HEK293T (cell line): Measurements from ENCODE around the gene IL1RAP.
"Not testable (repeated sequence)": the region's sequence is repeated elsewhere in the genome, so short reads cannot be mapped to it uniquely, and the experiment has no call there.

Source experiments
- CTCF ChIA-PET: fragments of 350-600 bp; formaldehyde crosslinking; extraction: SDS; loops from one replicate; lab custom pipeline; 2021; ENCODE audit warnings: antibody characterized with exemption, inconsistent platforms; lab: Yijun Ruan, JAX
- POLR2A ChIA-PET: fragments of 350-600 bp; formaldehyde crosslinking; extraction: SDS; loops from one replicate; lab custom pipeline; 2020; ENCODE audit warnings: antibody characterized with exemption, inconsistent platforms; lab: Yijun Ruan, JAX
- DNase-seq: peaks from one replicate; pipeline ENCODE4 v3.0.0; 2012; ENCODE audit warnings: mixed read lengths; ENCODE audit errors: extremely low spot score
- ARNT ChIP-seq: fragments of 450-650 bp; IDR thresholded peaks from 2 replicates; pipeline ENCODE4 v1.6.1; 2017; ENCODE audit warnings: mild to moderate bottlenecking
- BHLHE40 ChIP-seq: fragments of 450-650 bp; IDR thresholded peaks from 2 replicates; pipeline ENCODE4 v1.6.1; 2016; ENCODE audit warnings: mild to moderate bottlenecking, moderate library complexity, borderline replicate concordance
- CTBP1 ChIP-seq: fragments of 450-650 bp; IDR thresholded peaks from 2 replicates; pipeline ENCODE4 v1.6.1; 2016; ENCODE audit warnings: borderline replicate concordance
- ELF4 ChIP-seq: fragments of 450-650 bp; IDR thresholded peaks from 2 replicates; pipeline ENCODE4 v1.6.1; 2017; ENCODE audit warnings: antibody characterized with exemption
- FOXA1 ChIP-seq: fragments of 450-650 bp; IDR thresholded peaks from 2 replicates; pipeline ENCODE4 v1.6.1; 2016; ENCODE audit warnings: mild to moderate bottlenecking
- FOXK2 ChIP-seq: fragments of 450-650 bp; IDR thresholded peaks from 2 replicates; pipeline ENCODE4 v1.6.1; 2016; ENCODE audit warnings: mild to moderate bottlenecking
- FOXM1 ChIP-seq: fragments of 450-650 bp; IDR thresholded peaks from 2 replicates; pipeline ENCODE4 v1.6.1; 2017; ENCODE audit warnings: mild to moderate bottlenecking, borderline replicate concordance
- HDGF ChIP-seq: fragments of 450-650 bp; IDR thresholded peaks from 2 replicates; pipeline ENCODE4 v1.6.1; 2017; ENCODE audit warnings: antibody characterized with exemption, borderline replicate concordance
- L3MBTL2 ChIP-seq: fragments of 450-650 bp; conservative IDR thresholded peaks from 2 replicates; pipeline ENCODE4 v1.6.1; 2016; ENCODE audit warnings: mild to moderate bottlenecking
- LEF1 ChIP-seq: fragments of 450-650 bp; IDR thresholded peaks from 2 replicates; pipeline ENCODE4 v1.6.1; 2017; ENCODE audit warnings: mild to moderate bottlenecking, borderline replicate concordance
- NFRKB ChIP-seq: fragments of 450-650 bp; IDR thresholded peaks from 2 replicates; pipeline ENCODE4 v1.6.1; 2016; ENCODE audit warnings: mild to moderate bottlenecking, moderate library complexity
- PKNOX1 ChIP-seq: fragments of 450-650 bp; IDR thresholded peaks from 2 replicates; pipeline ENCODE4 v1.6.1; 2016
- SP1 ChIP-seq: fragments of 450-650 bp; IDR thresholded peaks from 2 replicates; pipeline ENCODE4 v1.6.1; 2017
- SUZ12 ChIP-seq: fragments of 450-650 bp; IDR thresholded peaks from 2 replicates; pipeline ENCODE4 v1.6.1; 2016; ENCODE audit warnings: mild to moderate bottlenecking
- TARDBP ChIP-seq: fragments of 450-650 bp; IDR thresholded peaks from 2 replicates; pipeline ENCODE4 v1.6.1; 2016
- ZNF384 ChIP-seq: fragments of 450-650 bp; IDR thresholded peaks from 2 replicates; pipeline ENCODE4 v1.6.1; 2016

Gene IL1RAP

GRCh38 chr3:190671658-190672057 is 157.8 kb downstream of the IL1RAP start:
- TF ChIP-seq HDGF (no peak), PKNOX1 (no peak)
- ChIA-PET CTCF (no interaction called here), POLR2A (no interaction called here)
- DNase-seq, result no peak

- ChIA-PET CTCF (no interaction called here), POLR2A (no interaction called here)
- DNase-seq, result no peak
- no peak for TF ChIP-seq CTBP1
- TF ChIP-seq NFRKB, result no peak
- no peak for TF ChIP-seq L3MBTL2
- TF ChIP-seq SP1, result no peak
- TF ChIP-seq HDGF, result no peak
- TF ChIP-seq SUZ12, result no peak
- TF ChIP-seq FOXK2, result no peak
- TF ChIP-seq ELF4, result no peak
- no peak for TF ChIP-seq ARNT
- no peak for TF ChIP-seq TARDBP
- no peak for TF ChIP-seq FOXM1
- TF ChIP-seq FOXA1, result no peak
Measured at GRCh38 chr3:190673148-190673547, 159.3 kb downstream of the IL1RAP start.

GRCh38 chr3:190676481-190676880 is 162.6 kb downstream of the IL1RAP start:
- no peak for DNase-seq
- no peak for TF ChIP-seq L3MBTL2
- TF ChIP-seq BHLHE40, result no peak
- TF ChIP-seq NFRKB, result no peak
- TF ChIP-seq HDGF, result no peak
- no peak for TF ChIP-seq LEF1
- TF ChIP-seq FOXA1, result no peak
- TF ChIP-seq ZNF384, result no peak
- TF ChIP-seq TARDBP, result no peak
- TF ChIP-seq SUZ12, result no peak
- no peak for TF ChIP-seq FOXM1
- TF ChIP-seq FOXK2, result no peak
- no peak for TF ChIP-seq ELF4
- TF ChIP-seq ARNT, result no peak
- TF ChIP-seq PKNOX1, result no peak
- TF ChIP-seq CTBP1, result no peak
- TF ChIP-seq SP1, result no peak
- CTCF ChIA-PET, result no interaction called here
- POLR2A ChIA-PET, result no interaction called here

GRCh38 chr3:190677001-190677400 is 163.1 kb downstream of the IL1RAP start:
- ChIA-PET CTCF (no interaction called here), POLR2A (no interaction called here)
- no peak for DNase-seq
- TF ChIP-seq CTBP1 (no peak), BHLHE40 (no peak), PKNOX1 (no peak), NFRKB (no peak), SUZ12 (no peak), SP1 (no peak), HDGF (no peak), LEF1 (no peak), L3MBTL2 (no peak), TARDBP (no peak), ARNT (no peak)

- POLR2A ChIA-PET, CTCF ChIA-PET, DNase-seq: not testable (repeated sequence)
Measured at GRCh38 chr3:190677868-190678267, 164.0 kb downstream of the IL1RAP start.

- POLR2A ChIA-PET, result no interaction called here
- TF ChIP-seq SUZ12, result no peak
- no peak for TF ChIP-seq NFRKB
- TF ChIP-seq CTBP1, result no peak
- no peak for TF ChIP-seq L3MBTL2
- TF ChIP-seq FOXM1, result no peak
- TF ChIP-seq ARNT, result no peak
- CTCF ChIA-PET, result no interaction called here
- DNase-seq, result no peak
Measured at GRCh38 chr3:190680691-190681090, 166.8 kb downstream of the IL1RAP start.

DNA sequence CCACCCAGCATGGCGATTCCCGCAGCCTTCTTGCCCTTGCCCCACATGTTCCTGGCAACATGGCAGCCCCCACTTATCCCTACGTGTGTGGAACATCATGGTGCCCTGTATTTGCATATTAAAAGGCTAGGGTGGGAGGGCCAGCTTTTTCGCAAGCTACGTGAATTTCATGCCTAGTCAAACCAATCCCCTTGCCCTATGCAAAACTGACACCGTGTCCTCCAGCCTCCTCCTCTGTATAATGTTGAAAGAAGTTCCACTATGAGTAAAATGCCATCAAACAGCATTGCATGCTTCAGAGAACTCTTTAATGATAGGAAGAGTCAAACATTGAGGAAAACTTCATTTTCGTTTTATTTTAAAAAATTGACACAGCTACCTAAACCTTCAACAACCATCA is 170.9 kb downstream of the IL1RAP start:
- DNase-seq, result no peak
- POLR2A ChIA-PET, result no interaction called here
- TF ChIP-seq ZNF384, result no peak
- TF ChIP-seq L3MBTL2, result no peak
- no peak for TF ChIP-seq PKNOX1
- TF ChIP-seq CTBP1, result no peak
- TF ChIP-seq SUZ12, result no peak
- TF ChIP-seq TARDBP, result no peak
- no peak for TF ChIP-seq BHLHE40
- CTCF ChIA-PET, result no interaction called here
